K562 (cell line): ENCODE data around the gene GPR42. TPM values are rescaled to one million over a fixed set of nuclear protein-coding genes. Genes with fewer than 3 reads are reported as not detected.

Source experiments
- ATAC-seq: fragments of 200-7000 bp; cut with Tn5 transposase; 3 replicates; pipeline ENCODE4 v1.9.1; 2020; ENCODE audit warnings: moderate library complexity
- BruUV-seq: library from RNA; stranded (reverse); fragments of 400-500 nt; replicated peaks from 2 replicates; lab custom pipeline; 2021; lab: Mats Ljungman, UMichigan
- CTCF ChIA-PET: fragments of 300-600 bp; formaldehyde crosslinking; extraction: SDS; loops from one replicate; lab custom pipeline; 2021; ENCODE audit warnings: low intra/inter-chr PET ratio; lab: Yijun Ruan, JAX
- POLR2A ChIA-PET: fragments of 300-600, 350-650 bp; sonication (Branson Sonifier 250); formaldehyde crosslinking; extraction: SDS; loops from one replicate; lab custom pipeline; 2021; ENCODE audit warnings: antibody characterized with exemption, inconsistent platforms; lab: Yijun Ruan, JAX
- DNase-seq, 4 experiments: peaks; one replicate each; pipeline versions ENCODE4 v3.0.0 to v3.0.0-alpha.2; 2011 to 2018; ENCODE audit warnings: low spot score in 3 of 4, mixed read lengths in 3 of 4; ENCODE audit errors: extremely low read depth in 1 of 4
- FAIRE-seq: peaks from 2 replicates; lab custom pipeline; 2011; peaks lifted over from hg19 to GRCh38; lab: Jason Lieb, UNC
- H2AFZ ChIP-seq: 2 replicates; pipeline ENCODE4 v1.6.0; 2011; ENCODE audit warnings: low read depth, low read length, control low read depth, inconsistent platforms
- H3K27ac ChIP-seq: fragments of 200-600 bp; 3 replicates; pipeline ENCODE4 v1.8.0; 2011; ENCODE audit warnings: low read depth, mild to moderate bottlenecking, control low read depth, inconsistent platforms, low read length, moderate library complexity, mixed read lengths; ENCODE audit errors: extremely low read depth
- H3K27me3 ChIP-seq, 2 experiments: fragments of 300-600 bp in 1 of 2; 2 replicates in 1 of 2; 3 replicates in 1 of 2; pipeline versions ENCODE4 v1.6.0 to v1.8.0; 2011; ENCODE audit warnings: inconsistent platforms in 2 of 2, low read length in 2 of 2, mild to moderate bottlenecking in 1 of 2, mixed read lengths in 1 of 2, moderate library complexity in 1 of 2; ENCODE audit not compliant: control insufficient read depth in 2 of 2, insufficient read depth in 2 of 2
- H3K36me3 ChIP-seq: fragments of 300-600 bp; 3 replicates; pipeline ENCODE4 v1.8.0; 2011; ENCODE audit warnings: mild to moderate bottlenecking, low read length, inconsistent platforms; ENCODE audit not compliant: control insufficient read depth, insufficient read depth
- H3K4me1 ChIP-seq, 2 experiments: fragments of 200-600 bp in 1 of 2; replicated peaks in 1 of 2; 2 replicates in 1 of 2; 3 replicates in 1 of 2; pipeline versions ENCODE4 v1.5.1 to v1.8.0; 2011; ENCODE audit warnings: inconsistent platforms in 2 of 2, low read length in 2 of 2, mild to moderate bottlenecking in 1 of 2, mixed read lengths in 1 of 2, moderate library complexity in 1 of 2; ENCODE audit not compliant: control insufficient read depth in 2 of 2, insufficient read depth in 2 of 2
- H3K4me2 ChIP-seq: 2 replicates; pipeline ENCODE4 v1.6.1; 2011; ENCODE audit warnings: low read length, control low read depth, inconsistent platforms, mixed read lengths; ENCODE audit not compliant: insufficient read depth
- H3K4me3 ChIP-seq: fragments of 200-600 bp; sonication (generic), shearing (Covaris generic); 2 replicates; pipeline ENCODE4 v1.5.1; 2016; ENCODE audit warnings: control low read depth, inconsistent platforms
- H3K79me2 ChIP-seq: fragments of 200-600 bp; 3 replicates; pipeline ENCODE4 v1.8.0; 2011; ENCODE audit warnings: low read length, inconsistent platforms; ENCODE audit not compliant: control insufficient read depth, insufficient read depth
- H3K9ac ChIP-seq, 2 experiments: 2 replicates each; pipeline versions ENCODE4 v1.6.0 to v1.6.1; 2011; ENCODE audit warnings: low read depth in 2 of 2, low read length in 2 of 2, control low read depth in 1 of 2, inconsistent platforms in 1 of 2, mild to moderate bottlenecking in 1 of 2, mixed read lengths in 1 of 2; ENCODE audit not compliant: insufficient read depth in 1 of 2
- H3K9me1 ChIP-seq: one replicate; pipeline ENCODE4 v1.6.0; 2011; ENCODE audit warnings: inconsistent platforms, mild to moderate bottlenecking, low read length, moderate library complexity; ENCODE audit not compliant: control insufficient read depth, insufficient read depth
- H3K9me3 ChIP-seq: replicated peaks from 2 replicates; pipeline ENCODE4 v1.5.1; 2011; ENCODE audit warnings: low read depth, low read length, inconsistent platforms; ENCODE audit not compliant: control insufficient read depth, insufficient read depth
- H4K20me1 ChIP-seq: replicated peaks from 2 replicates; pipeline ENCODE4 v1.6.1; 2011; ENCODE audit warnings: low read length, inconsistent platforms, mixed read lengths; ENCODE audit not compliant: control insufficient read depth, insufficient read depth
- NONO ChIP-seq, 2 experiments: fragments of 200-400 bp in 1 of 2; fragments of 450-650 bp in 1 of 2; formaldehyde crosslinking in 1 of 2; IDR thresholded peaks; 2 replicates each; pipeline ENCODE4 v1.6.1; 2017; ENCODE audit warnings: low read depth in 2 of 2, mild to moderate bottlenecking in 2 of 2, moderate library complexity in 2 of 2, low read length in 1 of 2
- PHF21A ChIP-seq: fragments of 450-650 bp; IDR thresholded peaks from 2 replicates; pipeline ENCODE4 v1.6.1; 2017; ENCODE audit warnings: low read depth, borderline replicate concordance
- PRDM10 ChIP-seq: fragments of 450-650 bp; IDR thresholded peaks from 2 replicates; pipeline ENCODE4 v1.6.1; 2018; ENCODE audit not compliant: partially characterized antibody
- WGBS: fragments of 100-300 bp; shearing (Covaris generic); methylation state at CpG from one replicate; pipeline ENCODE4 v1.1.6; 2016; ENCODE audit warnings: low coverage, mixed read lengths; ENCODE audit not compliant: insufficient coverage; ENCODE audit errors: missing lambda C conversion rate; 5-methylcytosine and 5-hydroxymethylcytosine counted together
- in situ Hi-C: fragments of 300-500 bp; cut with MboI; formaldehyde crosslinking; loops from 4 replicates; pipeline ENCODE4 v1.15.0; 2018; ENCODE audit warnings: inconsistent platforms, mixed read lengths
- intact Hi-C: fragments of 100-400 bp; cut with micrococcal nuclease; formaldehyde crosslinking; loops from 2 replicates; pipeline ENCODE4 v1.14.2; 2022
- polyA plus RNA-seq, 8 experiments: library from polyadenylated mRNA; depleted of rRNA in 4 of 8; stranded (reverse) in 5 of 8; unstranded in 3 of 8; fragments of >200 nt; fragmentation: Nextera tagmentation in 2 of 8; fragmentation: Illumina TruSeq in 1 of 8; extraction: Ambion mirVana in 2 of 8; extraction: Trizol in 1 of 8; gene quantifications; 2 replicates each; pipeline versions ENCODE4 v1.2.1 to v1.2.3, GENCODE V29; 2011 to 2014; ENCODE audit warnings: inconsistent platforms in 1 of 8, missing spikeins in 1 of 8
- total RNA-seq, 7 experiments: library from RNA; depleted of rRNA in 6 of 7; stranded (reverse); fragments of >200 nt in 6 of 7; fragmentation: Illumina TruSeq in 2 of 7; extraction: Trizol in 2 of 7; gene quantifications; 2 replicates each; pipeline versions ENCODE4 v1.2.1 to v1.2.3, GENCODE V29; 2011 to 2021; ENCODE audit warnings: low replicate concordance in 1 of 7

The GPR42 gene
- total and polyA plus RNA-seq, 9 of the 15 experiments (the other 6 are each of a cell fraction or from before 2014, with no cell fraction given) = not detected

- Histone ChIP-seq H3K36me3 (no peaks in the 10 kb centered on the region), H3K27me3 (no peaks in the 10 kb centered on the region), H3K4me2 (no peak overlapping the region), H3K9me3 (no peaks in the 10 kb centered on the region), H3K27ac (no peak overlapping the region), H3K9me1 (no peaks in the 10 kb centered on the region), H2AFZ (no peak overlapping the region), H3K9ac (peak overlapping the region in 1 of 2 experiments; percentile 55; a peak in 1 of 4 replicates), H3K4me3 (no peak overlapping the region), H3K4me1 (peaks cover 0 to 16% of the 10 kb centered on the region in 2 experiments; a peak in 2 of 5 replicates), H3K79me2 (no peaks in the 10 kb centered on the region), H4K20me1 (no peaks in the 10 kb centered on the region)
- intact Hi-C loops (no loop called here), in situ Hi-C loops (loop anchor here (10.0 kb wide), 1 partner anchor 63 kb away; no protein-coding TSS in a partner anchor)
- 50% methylated on average over 22 of the region's 25 CpGs for WGBS
- no peak for DNase-seq
- no peak for ATAC-seq
- no TSS peak for BruUV-seq
- POLR2A ChIA-PET = interaction anchor here (0.6 to 0.7 kb wide), 3 partner anchors 67 to 945 kb away, joined by 3 to 6 read pairs (median 3); no protein-coding TSS in a partner anchor
- FAIRE-seq = no peak
- TF ChIP-seq PRDM10 (peak; percentile 74), PHF21A (no peak), NONO (IDR thresholded peaks at IDR 0.05; ENCODE audit: low read depth in 2 of 2, low read length in 1 of 2) (no peak)
- CTCF ChIA-PET = no interaction called here
Observed at GRCh38 chr19:35337097-35337983, 33.5 kb upstream of the GPR42 start.
